PC-9 (cell line): ENCODE results near the gene RNF149. TPM values are rescaled to one million over a fixed set of nuclear protein-coding genes. Genes with fewer than 3 reads are reported as not detected.
A peak's percentile ranks its signal among the peaks of the same experiment; 100 is the strongest.

ENCODE experiments used
- BruUV-seq: library from RNA; stranded (reverse); fragments of 400-500 nt; replicated peaks from 2 replicates; lab custom pipeline; 2021; lab: Mats Ljungman, UMichigan
- CTCF ChIA-PET: fragments of 300-600 bp; sonication (Branson Sonifier 250); formaldehyde crosslinking; loops from one replicate; lab custom pipeline; 2022; ENCODE audit warnings: antibody characterized with exemption; lab: Charles Lee
- POLR2A ChIA-PET: fragments of 300-600 bp; sonication (Branson Sonifier 250); formaldehyde crosslinking; loops from one replicate; lab custom pipeline; 2022; ENCODE audit warnings: antibody characterized with exemption; ENCODE audit not compliant: unreplicated experiment; lab: Charles Lee
- DNase-seq, 2 experiments: peaks; one replicate each; pipeline versions ENCODE4 v3.0.0 to v3.0.0-alpha.2; 2015 to 2022; ENCODE audit warnings: mixed read lengths in 1 of 2
- H2AFZ ChIP-seq: fragments of 200-600 bp; sonication (generic); 2 replicates; pipeline ENCODE4 v1.8.1; 2017; ENCODE audit warnings: antibody characterized with exemption
- H3F3A ChIP-seq: fragments of 200-600 bp; sonication (generic); 2 replicates; pipeline ENCODE4 v1.8.1; 2017; ENCODE audit warnings: antibody characterized with exemption, mild to moderate bottlenecking, low read depth; ENCODE audit not compliant: insufficient read depth
- H3K27ac ChIP-seq: fragments of 200-600 bp; sonication (generic); 2 replicates; pipeline ENCODE4 v1.6.1; 2016; ENCODE audit warnings: mixed run types
- H3K27me3 ChIP-seq: fragments of 200-600 bp; sonication (generic); 2 replicates; pipeline ENCODE4 v1.6.1; 2016; ENCODE audit warnings: low read depth, mixed run types; ENCODE audit not compliant: insufficient read depth
- H3K36me3 ChIP-seq: fragments of 200-600 bp; sonication (generic); 2 replicates; pipeline ENCODE4 v1.6.1; 2016; ENCODE audit warnings: low read depth, mixed run types
- H3K4me1 ChIP-seq: fragments of 200-600 bp; sonication (generic); replicated peaks from 2 replicates; pipeline ENCODE4 v1.6.1; 2016; ENCODE audit warnings: mixed run types; ENCODE audit not compliant: insufficient read depth
- H3K4me2 ChIP-seq: fragments of 200-600 bp; sonication (generic); 2 replicates; pipeline ENCODE4 v1.6.1; 2017; ENCODE audit warnings: mixed run types
- H3K4me3 ChIP-seq: fragments of 200-600 bp; sonication (generic); 2 replicates; pipeline ENCODE4 v1.6.1; 2016; ENCODE audit warnings: mixed run types
- H3K79me2 ChIP-seq: fragments of 200-600 bp; sonication (generic); 2 replicates; pipeline ENCODE4 v1.6.1; 2017; ENCODE audit warnings: low read depth, mixed run types
- H3K9me2 ChIP-seq: fragments of 200-600 bp; sonication (generic); 2 replicates; pipeline ENCODE4 v1.8.1; 2017; ENCODE audit warnings: mild to moderate bottlenecking; ENCODE audit not compliant: insufficient read depth
- H3K9me3 ChIP-seq: fragments of 200-600 bp; sonication (generic); 2 replicates; pipeline ENCODE4 v1.8.1; 2016; ENCODE audit warnings: low read depth; ENCODE audit not compliant: insufficient read depth
- H4K20me1 ChIP-seq: fragments of 200-600 bp; sonication (generic); 2 replicates; pipeline ENCODE4 v1.8.1; 2017; ENCODE audit not compliant: insufficient read depth
- CTCF ChIP-seq: fragments of 200-600 bp; sonication (generic); conservative IDR thresholded peaks from 2 replicates; pipeline ENCODE4 v1.6.1; 2017; ENCODE audit warnings: mixed run types, antibody characterized with exemption, mild to moderate bottlenecking, moderate library complexity
- EZH2 ChIP-seq: fragments of 200-600 bp; sonication (generic); IDR thresholded peaks from 2 replicates; pipeline ENCODE4 v1.8.0; 2017; ENCODE audit warnings: antibody characterized with exemption, low read depth
- intact Hi-C: fragments of 100-400 bp; cut with micrococcal nuclease; formaldehyde crosslinking; loops from one replicate; pipeline ENCODE4 v1.10.0; 2022; ENCODE audit not compliant: unreplicated experiment
- total RNA-seq: library from RNA; stranded (reverse); gene quantifications from 2 replicates; pipeline ENCODE4 v1.2.3, GENCODE V29; 2021

RNF149 gene
- total RNA-seq, 1 experiment from 2014 or later: 58.6 TPM

- Histone ChIP-seq H3K9me2 (no peaks in the 10 kb centered on the region), H3K4me2 (no peak overlapping the region), H3K27ac (no peak overlapping the region), H3K4me1 (no peaks in the 10 kb centered on the region), H3K9me3 (no peaks in the 10 kb centered on the region), H3K27me3 (no peaks in the 10 kb centered on the region), H3K79me2 (peaks cover 19% of the 10 kb centered on the region), H4K20me1 (peaks cover 20% of the 10 kb centered on the region; the same call in 1 of the 2 replicates), H2AFZ (no peak overlapping the region), H3K4me3 (no peak overlapping the region), H3K36me3 (peaks cover 46% of the 10 kb centered on the region), H3F3A (peaks cover 64% of the 10 kb centered on the region)
- intact Hi-C loops: no loop called here
- ChIA-PET CTCF (no interaction called here), POLR2A (no interaction called here)
- no peak; the same call in 1 of the 2 replicates for TF ChIP-seq CTCF
- DNase-seq: peak in 1 of 2 experiments; percentile 50
- BruUV-seq: no TSS peak
Measured at GRCh38 chr2:101277111-101277510, 31.4 kb downstream of the RNF149 start.

DNA sequence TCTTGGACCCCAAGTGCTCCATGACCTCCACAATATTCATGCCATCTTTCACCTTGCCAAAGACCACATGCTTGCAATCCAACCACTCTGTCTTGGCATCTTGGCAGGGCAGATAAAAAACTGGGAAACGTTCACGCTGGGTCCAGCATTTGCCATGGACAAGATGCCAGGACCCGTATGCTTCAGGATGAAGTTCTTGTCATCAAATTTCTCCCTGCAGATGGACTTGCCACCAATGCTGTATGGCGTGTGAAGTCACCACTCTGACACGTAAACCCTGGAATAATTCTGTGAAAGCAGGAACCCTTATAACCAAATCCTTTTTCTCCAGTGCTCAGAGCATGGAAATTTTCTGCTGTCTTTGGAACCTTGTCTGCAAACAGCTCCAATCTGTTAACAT lies 34.4 kb downstream of the RNF149 start:
- DNase-seq: no peak
- Histone ChIP-seq H3K4me2 (no peak overlapping the region), H2AFZ (no peak overlapping the region), H3K9me3 (no peaks in the 10 kb centered on the region), H3K27ac (no peak overlapping the region), H3K4me1 (no peaks in the 10 kb centered on the region), H3K9me2 (no peaks in the 10 kb centered on the region), H3F3A (peaks cover 77% of the 10 kb centered on the region), H3K27me3 (no peaks in the 10 kb centered on the region), H3K4me3 (no peak overlapping the region), H3K36me3 (peaks cover 43% of the 10 kb centered on the region), H3K79me2 (peaks cover 15% of the 10 kb centered on the region), H4K20me1 (peaks cover 22% of the 10 kb centered on the region)
- intact Hi-C loops: no loop called here
- BruUV-seq: no TSS peak
- no peak for TF ChIP-seq EZH2
- TF ChIP-seq CTCF: no peak
- ChIA-PET POLR2A (no interaction called here), CTCF (interaction anchor here (0.6 kb wide), 1 partner anchor 580 kb away, joined by 3 read pairs; no protein-coding TSS in a partner anchor)

- H3K9me2 ChIP-seq: no peaks in the 10 kb centered on the region
- peaks cover 42% of the 10 kb centered on the region for H3K36me3 ChIP-seq
- peaks cover 79% of the 10 kb centered on the region for H3F3A ChIP-seq
- ChIA-PET CTCF (no interaction called here), POLR2A (no interaction called here)
- TF ChIP-seq EZH2 (no peak), CTCF (no peak)
- peaks cover 22% of the 10 kb centered on the region for H4K20me1 ChIP-seq
- no peak overlapping the region for H3K4me2 ChIP-seq
- no peaks in the 10 kb centered on the region for H3K9me3 ChIP-seq
- intact Hi-C loops: no loop called here
- BruUV-seq: no TSS peak
- no peaks in the 10 kb centered on the region for H3K27me3 ChIP-seq
- no peak for DNase-seq
- no peak overlapping the region for H3K4me3 ChIP-seq
- H3K4me1 ChIP-seq: no peaks in the 10 kb centered on the region
- no peak overlapping the region for H2AFZ ChIP-seq
- no peak overlapping the region for H3K27ac ChIP-seq
- H3K79me2 ChIP-seq: peaks cover 14% of the 10 kb centered on the region
Measured at GRCh38 chr2:101273056-101273455, 35.4 kb downstream of the RNF149 start.
